H9 (cell line): ENCODE results near the gene NEB. TPM values are rescaled to one million over a fixed set of nuclear protein-coding genes. Genes with fewer than 3 reads are reported as not detected.

Experiments used
- DNase-seq: peaks from one replicate; pipeline ENCODE4 v3.0.0-alpha.2; 2017
- H2AFZ ChIP-seq: one replicate; pipeline ENCODE4 v1.6.1; 2013; ENCODE audit warnings: mild to moderate bottlenecking, low read length, control low read depth, moderate library complexity
- H2AK5ac ChIP-seq: 2 replicates; pipeline ENCODE4 v1.6.1; 2013; ENCODE audit warnings: low read length, control low read depth, mixed read lengths; ENCODE audit not compliant: insufficient read length
- H2BK120ac ChIP-seq: one replicate; pipeline ENCODE4 v1.6.1; 2013; ENCODE audit warnings: low read depth, mild to moderate bottlenecking, low read length, control low read depth, inconsistent platforms; ENCODE audit not compliant: poor library complexity, severe bottlenecking
- H2BK12ac ChIP-seq: 2 replicates; pipeline ENCODE4 v1.6.1; 2013; ENCODE audit warnings: low read length, control low read depth, mixed read lengths, low read depth; ENCODE audit not compliant: insufficient read length
- H2BK15ac ChIP-seq: 2 replicates; pipeline ENCODE4 v1.6.1; 2013; ENCODE audit warnings: low read depth, low read length, control low read depth
- H2BK20ac ChIP-seq: one replicate; pipeline ENCODE4 v1.6.1; 2013; ENCODE audit warnings: low read depth, mild to moderate bottlenecking, low read length, control low read depth, inconsistent platforms; ENCODE audit not compliant: poor library complexity, severe bottlenecking
- H2BK5ac ChIP-seq: 2 replicates; pipeline ENCODE4 v1.6.1; 2013; ENCODE audit warnings: low read length, control low read depth, mixed read lengths; ENCODE audit not compliant: insufficient read length
- H3K14ac ChIP-seq: 2 replicates; pipeline ENCODE4 v1.6.1; 2013; ENCODE audit warnings: low read length, control low read depth; ENCODE audit not compliant: insufficient read depth
- H3K18ac ChIP-seq: 2 replicates; pipeline ENCODE4 v1.6.1; 2013; ENCODE audit warnings: low read depth, mild to moderate bottlenecking, mixed read lengths, low read length, control low read depth; ENCODE audit not compliant: insufficient read length
- H3K23ac ChIP-seq: 2 replicates; pipeline ENCODE4 v1.6.1; 2013; ENCODE audit warnings: low read length, control low read depth, mixed read lengths, low read depth; ENCODE audit not compliant: insufficient read length
- H3K23me2 ChIP-seq: 2 replicates; pipeline ENCODE4 v1.6.1; 2013; ENCODE audit warnings: low read depth, mild to moderate bottlenecking, mixed read lengths, low read length, control low read depth; ENCODE audit not compliant: insufficient read length, poor library complexity, severe bottlenecking
- H3K27ac ChIP-seq: 2 replicates; pipeline ENCODE4 v1.5.1; 2013; ENCODE audit warnings: low read length, control low read depth, mixed read lengths, low read depth; ENCODE audit not compliant: insufficient read length
- H3K27me3 ChIP-seq: 2 replicates; pipeline ENCODE4 v1.6.1; 2013; ENCODE audit warnings: low read length, control low read depth, inconsistent platforms; ENCODE audit not compliant: insufficient read depth
- H3K4ac ChIP-seq: 2 replicates; pipeline ENCODE4 v1.6.1; 2013; ENCODE audit warnings: low read depth, mild to moderate bottlenecking, control low read depth, inconsistent platforms, low read length, moderate library complexity
- H3K4me1 ChIP-seq: 2 replicates; pipeline ENCODE4 v1.6.1; 2013; ENCODE audit warnings: low read length, control low read depth, inconsistent platforms; ENCODE audit not compliant: insufficient read depth
- H3K4me2 ChIP-seq: 2 replicates; pipeline ENCODE4 v1.6.1; 2013; ENCODE audit warnings: low read length, control low read depth, mixed read lengths; ENCODE audit not compliant: insufficient read length, insufficient read depth
- H3K56ac ChIP-seq: 2 replicates; pipeline ENCODE4 v1.6.1; 2013; ENCODE audit warnings: low read depth, mild to moderate bottlenecking, mixed read lengths, low read length, control low read depth; ENCODE audit not compliant: insufficient read length
- H3K79me1 ChIP-seq: 2 replicates; pipeline ENCODE4 v1.6.1; 2013; ENCODE audit warnings: low read depth, mild to moderate bottlenecking, moderate library complexity, low read length, control low read depth, inconsistent platforms; ENCODE audit not compliant: insufficient read depth, poor library complexity, severe bottlenecking
- H3K79me2 ChIP-seq: 2 replicates; pipeline ENCODE4 v1.6.1; 2013; ENCODE audit warnings: low read length, control low read depth, inconsistent platforms; ENCODE audit not compliant: insufficient read depth
- H3K9ac ChIP-seq: 2 replicates; pipeline ENCODE4 v1.6.1; 2013; ENCODE audit warnings: low read length, control low read depth, mixed read lengths; ENCODE audit not compliant: insufficient read length; ENCODE audit errors: extremely low read depth
- H3K9me3 ChIP-seq: one replicate; pipeline ENCODE4 v1.6.1; 2013; ENCODE audit warnings: low read depth, low read length, inconsistent platforms; ENCODE audit not compliant: control insufficient read depth
- H3T11ph ChIP-seq: one replicate; pipeline ENCODE4 v1.6.1; 2013; ENCODE audit warnings: mild to moderate bottlenecking, low read length, control low read depth, inconsistent platforms
- H4K20me1 ChIP-seq: one replicate; pipeline ENCODE4 v1.6.1; 2013; ENCODE audit not compliant: control insufficient read depth, insufficient read length, insufficient read depth
- H4K5ac ChIP-seq: 2 replicates; pipeline ENCODE4 v1.6.1; 2013; ENCODE audit warnings: low read depth, mild to moderate bottlenecking, mixed read lengths, low read length, control low read depth; ENCODE audit not compliant: insufficient read length
- H4K8ac ChIP-seq: replicated peaks from 2 replicates; pipeline ENCODE4 v1.6.1; 2013; ENCODE audit warnings: low read length, control low read depth, mixed read lengths, low read depth; ENCODE audit not compliant: insufficient read length
- H4K91ac ChIP-seq: 2 replicates; pipeline ENCODE4 v1.6.1; 2013; ENCODE audit warnings: low read depth, mild to moderate bottlenecking, moderate library complexity, mixed read lengths, low read length, control low read depth; ENCODE audit not compliant: insufficient read length
- H3K27ac Mint-ChIP-seq, 3 experiments: 2 replicates in 2 of 3; 3 replicates in 1 of 3; pipeline ENCODE4 v1.8.0; 2020 to 2021; ENCODE audit warnings: mixed read lengths in 3 of 3, mild to moderate bottlenecking in 1 of 3, moderate library complexity in 1 of 3
- H3K27me3 Mint-ChIP-seq: 2 replicates; pipeline ENCODE4 v1.8.0; 2021; ENCODE audit warnings: low read depth, mild to moderate bottlenecking, moderate library complexity, mixed read lengths
- H3K36me3 Mint-ChIP-seq, 3 experiments: 2 replicates in 2 of 3; 3 replicates in 1 of 3; pipeline ENCODE4 v1.8.0; 2020 to 2021; ENCODE audit warnings: low read depth in 3 of 3, mixed read lengths in 3 of 3; ENCODE audit not compliant: insufficient read depth in 1 of 3
- H3K4me1 Mint-ChIP-seq, 2 experiments: 2 replicates each; pipeline ENCODE4 v1.8.0; 2020; ENCODE audit warnings: mixed read lengths in 2 of 2
- H3K4me3 Mint-ChIP-seq, 2 experiments: 2 replicates in 1 of 2; 3 replicates in 1 of 2; pipeline ENCODE4 v1.8.0; 2020 to 2021; ENCODE audit warnings: mild to moderate bottlenecking in 2 of 2, mixed read lengths in 2 of 2, moderate library complexity in 1 of 2
- H3K9me3 Mint-ChIP-seq, 2 experiments: 2 replicates in 1 of 2; 3 replicates in 1 of 2; pipeline ENCODE4 v1.8.0; 2020; ENCODE audit warnings: mild to moderate bottlenecking in 2 of 2, mixed read lengths in 2 of 2, moderate library complexity in 1 of 2
- WGBS: extraction: QIAGEN DNeasy Blood & Tissue Kit; methylation state at CpG from one replicate; pipeline ENCODE4 v1.1.7; 2013; ENCODE audit warnings: missing lambda C conversion rate, low lambda C conversion rate, mixed read lengths; ENCODE audit not compliant: insufficient read length; ENCODE audit errors: extremely low coverage; 5-methylcytosine and 5-hydroxymethylcytosine counted together
- total RNA-seq: library from RNA; stranded (reverse); gene quantifications from 2 replicates; pipeline ENCODE4 v1.2.1, GENCODE V29; 2021
- TF ChIP-seq, protein P1 (sequence below): fragments of 200-600 bp; sonication (generic); conservative IDR thresholded peaks from 3 replicates; pipeline ENCODE4 v1.8.0; 2021; ENCODE audit warnings: antibody characterized with exemption, mild to moderate bottlenecking

Gene NEB
- total RNA-seq, 1 experiment from 2014 or later = 0.98 TPM

GRCh38 chr2:151657667-151658076 lies 76.6 kb downstream of the NEB start:
- Mint-ChIP-seq H3K4me1 (peaks cover 4 to 6% of the 10 kb centered on the region in 2 experiments; a peak in 3 of 4 replicates), H3K36me3 (no peaks in the 10 kb centered on the region), H3K9me3 (no peaks in the 10 kb centered on the region), H3K27me3 (no peaks in the 10 kb centered on the region), H3K27ac (no peak overlapping the region), H3K4me3 (no peak overlapping the region)
- Histone ChIP-seq H4K8ac (no peak overlapping the region), H3T11ph (no peak overlapping the region), H3K27ac (no peak overlapping the region), H2AK5ac (no peak overlapping the region), H2AFZ (no peak overlapping the region), H4K20me1 (no peaks in the 10 kb centered on the region), H3K27me3 (no peaks in the 10 kb centered on the region), H4K5ac (no peak overlapping the region), H2BK5ac (no peak overlapping the region), H3K9ac (no peak overlapping the region), H3K79me1 (no peaks in the 10 kb centered on the region), H3K18ac (no peak overlapping the region), H3K79me2 (no peaks in the 10 kb centered on the region), H3K9me3 (no peaks in the 10 kb centered on the region), H3K4ac (no peak overlapping the region), H3K4me2 (no peak overlapping the region), H4K91ac (no peak overlapping the region), H3K14ac (no peak overlapping the region), H3K23ac (no peak overlapping the region), H2BK12ac (no peak overlapping the region), H3K23me2 (no peaks in the 10 kb centered on the region), H3K56ac (no peak overlapping the region), H3K4me1 (no peaks in the 10 kb centered on the region), H2BK120ac (no peak overlapping the region), H2BK15ac (no peak overlapping the region), H2BK20ac (no peak overlapping the region)
- WGBS = no CpG with 5 or more reads among the region's 2 CpGs
- DNase-seq = no peak
- TF ChIP-seq, protein P1, sequence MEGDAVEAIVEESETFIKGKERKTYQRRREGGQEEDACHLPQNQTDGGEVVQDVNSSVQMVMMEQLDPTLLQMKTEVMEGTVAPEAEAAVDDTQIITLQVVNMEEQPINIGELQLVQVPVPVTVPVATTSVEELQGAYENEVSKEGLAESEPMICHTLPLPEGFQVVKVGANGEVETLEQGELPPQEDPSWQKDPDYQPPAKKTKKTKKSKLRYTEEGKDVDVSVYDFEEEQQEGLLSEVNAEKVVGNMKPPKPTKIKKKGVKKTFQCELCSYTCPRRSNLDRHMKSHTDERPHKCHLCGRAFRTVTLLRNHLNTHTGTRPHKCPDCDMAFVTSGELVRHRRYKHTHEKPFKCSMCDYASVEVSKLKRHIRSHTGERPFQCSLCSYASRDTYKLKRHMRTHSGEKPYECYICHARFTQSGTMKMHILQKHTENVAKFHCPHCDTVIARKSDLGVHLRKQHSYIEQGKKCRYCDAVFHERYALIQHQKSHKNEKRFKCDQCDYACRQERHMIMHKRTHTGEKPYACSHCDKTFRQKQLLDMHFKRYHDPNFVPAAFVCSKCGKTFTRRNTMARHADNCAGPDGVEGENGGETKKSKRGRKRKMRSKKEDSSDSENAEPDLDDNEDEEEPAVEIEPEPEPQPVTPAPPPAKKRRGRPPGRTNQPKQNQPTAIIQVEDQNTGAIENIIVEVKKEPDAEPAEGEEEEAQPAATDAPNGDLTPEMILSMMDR = no peak
